Smooth muscle cell (in vitro differentiated cells): Measurements from ENCODE around the gene LMNTD1. TPM values are rescaled to one million over a fixed set of nuclear protein-coding genes. Genes with fewer than 3 reads are reported as not detected.

Source experiments
- DNase-seq: peaks from one replicate; lab custom pipeline; 2025; ENCODE audit not compliant: unreplicated experiment; lab: John Stamatoyannopoulos, UW
- H2AFZ ChIP-seq: fragments of 200-600 bp; sonication (generic); 2 replicates; pipeline ENCODE4 v1.6.0; 2016; ENCODE audit warnings: antibody characterized with exemption, low read depth, mild to moderate bottlenecking
- H3F3A ChIP-seq: fragments of 200-600 bp; sonication (generic); 2 replicates; pipeline ENCODE4 v1.6.0; 2017; ENCODE audit warnings: antibody characterized with exemption, low read depth
- H3K27ac ChIP-seq: fragments of 200-600 bp; sonication (generic); 2 replicates; pipeline ENCODE4 v1.5.1; 2016; ENCODE audit warnings: low read depth, mild to moderate bottlenecking
- H3K27me3 ChIP-seq: fragments of 200-600 bp; sonication (generic); 2 replicates; pipeline ENCODE4 v1.6.1; 2016; ENCODE audit warnings: low read depth, mild to moderate bottlenecking
- H3K36me3 ChIP-seq: fragments of 200-600 bp; sonication (generic); 2 replicates; pipeline ENCODE4 v1.5.1; 2016; ENCODE audit warnings: low read depth
- H3K4me1 ChIP-seq: fragments of 200-600 bp; sonication (generic); 2 replicates; pipeline ENCODE4 v1.5.1; 2016; ENCODE audit warnings: low read depth
- H3K4me2 ChIP-seq: fragments of 200-600 bp; sonication (generic); 2 replicates; pipeline ENCODE4 v1.6.0; 2016; ENCODE audit warnings: mild to moderate bottlenecking
- H3K4me3 ChIP-seq: fragments of 200-600 bp; sonication (generic); 2 replicates; pipeline ENCODE4 v1.5.1; 2016; ENCODE audit warnings: mild to moderate bottlenecking
- H3K79me2 ChIP-seq: fragments of 200-600 bp; sonication (generic); 2 replicates; pipeline ENCODE4 v1.6.0; 2016; ENCODE audit warnings: low read depth, mild to moderate bottlenecking
- H3K9ac ChIP-seq: fragments of 200-600 bp; sonication (generic); 2 replicates; pipeline ENCODE4 v1.6.0; 2016; ENCODE audit warnings: low read depth
- H3K9me3 ChIP-seq: fragments of 200-600 bp; sonication (generic); replicated peaks from 2 replicates; pipeline ENCODE4 v1.5.1; 2016; ENCODE audit warnings: low read depth
- H4K20me1 ChIP-seq: fragments of 200-600 bp; sonication (generic); 2 replicates; pipeline ENCODE4 v1.6.0; 2016; ENCODE audit warnings: low read depth
- CTCF ChIP-seq: fragments of 200-600 bp; sonication (generic); IDR thresholded peaks from 2 replicates; pipeline ENCODE4 v1.5.1; 2017; ENCODE audit warnings: borderline replicate concordance, mild to moderate bottlenecking, antibody characterized with exemption; ENCODE audit not compliant: insufficient read depth, poor library complexity, severe bottlenecking
- WGBS: methylation state at CpG from one replicate; pipeline ENCODE4 v1.1.7; 2016; ENCODE audit warnings: low lambda C conversion rate; 5-methylcytosine and 5-hydroxymethylcytosine counted together
- polyA plus RNA-seq: library from polyadenylated mRNA; unstranded; fragments of >200 nt; fragmentation: Nextera tagmentation; extraction: Ambion mirVana; gene quantifications from 2 replicates; pipeline ENCODE4 v1.2.1, GENCODE V29; 2016
- total RNA-seq: library from RNA; depleted of rRNA; stranded (reverse); fragments of >200 nt; gene quantifications from 2 replicates; pipeline ENCODE4 v1.2.3, GENCODE V29; 2014

LMNTD1 gene
- total and polyA plus RNA-seq, 2 experiments from 2014 or later = not detected

GRCh38 chr12:25497021-25497420, 56.1 kb downstream of the LMNTD1 start:
- no peak overlapping the region for H2AFZ ChIP-seq

GRCh38 chr12:25496098-25496587, 56.9 kb downstream of the LMNTD1 start:
- TF ChIP-seq CTCF = no peak
- Histone ChIP-seq H3F3A (no peaks in the 10 kb centered on the region), H3K27ac (peak overlapping the region; percentile 90), H3K4me1 (peaks cover 7% of the 10 kb centered on the region), H3K4me3 (no peak overlapping the region), H3K9me3 (no peaks in the 10 kb centered on the region), H3K79me2 (no peaks in the 10 kb centered on the region), H3K27me3 (no peaks in the 10 kb centered on the region), H3K9ac (peak overlapping the region; percentile 76), H3K36me3 (no peaks in the 10 kb centered on the region), H3K4me2 (peak overlapping the region; percentile 56), H4K20me1 (no peaks in the 10 kb centered on the region), H2AFZ (no peak overlapping the region)
- 59% methylated on average over 5 of the region's 5 CpGs for WGBS
- DNase-seq = no peak

More at GRCh38 chr12:25497021-25497420, 56.1 kb downstream of the LMNTD1 start:
- Histone ChIP-seq H3K4me1 (peaks cover 7% of the 10 kb centered on the region), H3K9me3 (no peaks in the 10 kb centered on the region), H3K36me3 (no peaks in the 10 kb centered on the region), H4K20me1 (no peaks in the 10 kb centered on the region), H3F3A (no peaks in the 10 kb centered on the region), H3K27ac (peak overlapping the region; percentile 90), H3K9ac (no peak overlapping the region), H3K27me3 (no peaks in the 10 kb centered on the region), H3K79me2 (no peaks in the 10 kb centered on the region), H3K4me2 (no peak overlapping the region), H3K4me3 (no peak overlapping the region)
- no peak for DNase-seq
- WGBS = 91% methylated on average over 7 of the region's 7 CpGs
- no peak for TF ChIP-seq CTCF

GRCh38 chr12:25495331-25496097, 57.6 kb downstream of the LMNTD1 start:
- H3K4me1 ChIP-seq = peaks cover 7% of the 10 kb centered on the region
- no peak overlapping the region for H2AFZ ChIP-seq
- no peaks in the 10 kb centered on the region for H3K27me3 ChIP-seq
- H3K4me3 ChIP-seq = no peak overlapping the region
- H3K4me2 ChIP-seq = peak overlapping the region; percentile 56
- 56% methylated on average over 1 of the region's 1 CpG for WGBS
- H4K20me1 ChIP-seq = no peaks in the 10 kb centered on the region
- H3K79me2 ChIP-seq = no peaks in the 10 kb centered on the region
- peak overlapping the region; percentile 76 for H3K9ac ChIP-seq
- DNase-seq = no peak
- no peaks in the 10 kb centered on the region for H3F3A ChIP-seq
- peak overlapping the region; percentile 90 for H3K27ac ChIP-seq
- H3K9me3 ChIP-seq = no peaks in the 10 kb centered on the region
- H3K36me3 ChIP-seq = no peaks in the 10 kb centered on the region
- no peak for TF ChIP-seq CTCF
